GM18517 (cell line): Measurements from ENCODE around the gene BRK1.
"Not testable (repeated sequence)": the region's sequence is repeated elsewhere in the genome, so short reads cannot be mapped to it uniquely, and the experiment has no call there.

Source experiments
- ATAC-seq: cut with Tn5 transposase; IDR thresholded peaks from one replicate; pipeline ENCODE4 v1.9.1; 2021; ENCODE audit warnings: mild to moderate bottlenecking, moderate library complexity; ENCODE audit not compliant: unreplicated experiment

The BRK1 gene

GRCh38 chr3:10176150-10176549 lies 60.7 kb downstream of the BRK1 start:
- ATAC-seq: not testable (repeated sequence)
